T-helper 2 cell treated with Interferon-gamma antibody and Interleukin-4, amounts not matched to agents 5 μg/mL and 100 μg/mL, for 36 hours (primary cell): ENCODE measurements around the gene LAMB1.
"Not testable (repeated sequence)": the region's sequence is repeated elsewhere in the genome, so short reads cannot be mapped to it uniquely, and the experiment has no call there.

ENCODE experiments used
- DNase-seq: peaks from one replicate; pipeline ENCODE4 v3.0.0; 2021; ENCODE audit warnings: low spot score
- H3K27ac Mint-ChIP-seq: one replicate; pipeline ENCODE4 v1.8.0; 2021; ENCODE audit warnings: mild to moderate bottlenecking, mixed read lengths
- H3K27me3 Mint-ChIP-seq: one replicate; pipeline ENCODE4 v1.8.0; 2021; ENCODE audit warnings: low read depth, mixed read lengths
- H3K36me3 Mint-ChIP-seq: one replicate; pipeline ENCODE4 v1.8.0; 2021; ENCODE audit warnings: low read depth, mixed read lengths
- H3K4me1 Mint-ChIP-seq: one replicate; pipeline ENCODE4 v1.8.0; 2021; ENCODE audit warnings: low read depth, mixed read lengths
- H3K4me3 Mint-ChIP-seq: one replicate; pipeline ENCODE4 v1.8.0; 2022; ENCODE audit warnings: mild to moderate bottlenecking, moderate library complexity, mixed read lengths
- H3K9me3 Mint-ChIP-seq: one replicate; pipeline ENCODE4 v1.8.0; 2021; ENCODE audit warnings: mixed read lengths

Gene LAMB1

DNA sequence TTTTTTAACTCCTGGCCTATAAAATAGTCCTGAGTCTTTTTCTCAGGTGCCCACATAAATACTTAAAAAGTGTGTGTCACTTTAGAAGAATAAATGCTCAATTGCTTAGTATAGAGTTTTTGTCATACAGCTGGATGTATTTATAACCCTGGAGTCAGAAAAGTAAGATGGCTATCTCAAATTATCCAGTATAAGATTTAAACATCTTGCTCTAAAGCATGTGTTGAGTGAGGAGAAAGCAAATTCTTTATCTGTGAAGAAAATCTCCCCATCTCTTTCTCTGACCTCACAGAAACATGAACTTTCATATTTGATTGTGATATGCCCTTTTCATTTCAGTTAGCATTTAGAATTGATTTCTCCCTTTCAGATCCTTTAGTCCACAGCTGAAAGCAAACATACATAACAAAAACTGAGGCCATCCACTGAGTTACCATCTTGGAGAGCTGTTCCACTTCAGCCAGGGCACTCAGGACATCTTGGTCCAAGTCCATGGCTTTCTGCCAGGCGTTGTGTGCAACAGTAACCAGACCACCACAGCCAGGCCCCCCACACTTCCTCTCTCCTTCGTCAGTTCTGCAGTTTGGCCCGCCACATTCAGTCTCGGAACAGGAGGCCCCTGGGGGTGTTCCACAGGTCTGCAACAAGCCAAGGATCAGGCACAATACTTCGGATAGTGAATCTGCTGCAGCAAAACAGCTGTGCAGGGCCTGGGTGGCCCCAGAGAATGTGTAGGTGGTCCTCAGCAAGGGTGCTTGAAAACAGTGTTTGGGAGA, 71.0 kb downstream of the LAMB1 start:
- peaks cover 9% of the 10 kb centered on the region for H3K4me1 Mint-ChIP-seq
- H3K27me3 Mint-ChIP-seq, result no peaks in the 10 kb centered on the region
- H3K27ac Mint-ChIP-seq, result no peak overlapping the region
- H3K36me3 Mint-ChIP-seq, result peaks cover 12% of the 10 kb centered on the region
- no peaks in the 10 kb centered on the region for H3K9me3 Mint-ChIP-seq
- DNase-seq, result no peak
- no peak overlapping the region for H3K4me3 Mint-ChIP-seq

DNA sequence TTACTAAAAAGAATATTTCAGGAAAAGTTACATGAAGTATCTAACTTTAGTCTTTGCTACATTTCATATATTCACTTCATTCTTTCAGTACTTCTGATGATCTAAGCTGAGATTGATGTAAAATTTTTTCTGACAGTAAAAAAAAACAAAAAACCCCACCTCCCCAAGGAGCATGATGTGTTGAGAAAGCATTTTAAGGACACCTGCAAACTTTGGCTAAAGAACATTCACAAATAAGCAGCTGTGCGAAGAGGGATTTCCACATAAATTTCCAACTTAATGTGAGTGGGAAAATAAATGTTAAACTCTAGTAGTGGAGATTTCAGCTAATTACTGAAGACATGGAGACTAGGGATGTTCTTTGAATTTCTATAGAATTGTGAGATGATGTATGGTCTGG, 76.5 kb downstream of the LAMB1 start:
- H3K4me1 Mint-ChIP-seq, result peaks cover 26% of the 10 kb centered on the region
- no peak overlapping the region for H3K4me3 Mint-ChIP-seq
- DNase-seq, result no peak
- peaks cover 37% of the 10 kb centered on the region for H3K36me3 Mint-ChIP-seq
- no peaks in the 10 kb centered on the region for H3K9me3 Mint-ChIP-seq
- H3K27ac Mint-ChIP-seq, result no peak overlapping the region
- H3K27me3 Mint-ChIP-seq, result no peaks in the 10 kb centered on the region

DNA sequence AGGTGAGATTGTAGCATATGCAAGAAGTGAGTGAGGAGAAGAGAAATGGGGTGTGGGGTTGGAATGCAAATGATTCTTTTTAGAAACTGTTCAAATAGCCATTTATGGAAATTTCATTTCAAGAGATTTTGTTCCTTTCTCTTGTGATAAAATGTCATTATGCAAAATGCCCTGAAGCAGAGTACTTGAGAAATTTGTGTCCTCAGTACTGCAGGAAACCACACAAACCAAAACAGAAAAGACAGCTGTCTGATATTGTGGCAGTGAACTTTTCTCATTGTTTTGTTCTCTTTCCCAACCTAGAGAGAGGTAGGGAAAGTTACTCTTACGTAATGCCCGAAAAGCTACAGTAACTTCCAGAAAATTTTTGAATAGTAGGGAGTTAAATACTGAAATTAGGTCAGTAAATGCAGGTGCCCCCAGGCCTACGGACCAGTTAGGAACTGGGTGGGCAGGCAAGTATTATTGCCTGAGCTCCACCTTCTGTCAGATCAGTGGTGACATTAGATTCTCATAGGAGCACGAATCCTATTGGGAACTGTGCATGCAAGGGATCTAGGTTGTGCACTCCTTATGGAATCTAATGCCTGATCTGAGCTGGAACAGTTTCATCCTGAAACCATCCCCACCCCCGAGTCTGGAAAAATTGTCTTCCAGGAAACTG, 78.0 kb downstream of the LAMB1 start:
- H3K9me3 Mint-ChIP-seq, result no peaks in the 10 kb centered on the region
- no peak for DNase-seq
- H3K4me3 Mint-ChIP-seq, result peak overlapping the region; percentile 28
- H3K36me3 Mint-ChIP-seq, result peaks cover 52% of the 10 kb centered on the region
- peak overlapping the region; percentile 38 for H3K27ac Mint-ChIP-seq
- H3K4me1 Mint-ChIP-seq, result peaks cover 32% of the 10 kb centered on the region
- no peaks in the 10 kb centered on the region for H3K27me3 Mint-ChIP-seq

DNA sequence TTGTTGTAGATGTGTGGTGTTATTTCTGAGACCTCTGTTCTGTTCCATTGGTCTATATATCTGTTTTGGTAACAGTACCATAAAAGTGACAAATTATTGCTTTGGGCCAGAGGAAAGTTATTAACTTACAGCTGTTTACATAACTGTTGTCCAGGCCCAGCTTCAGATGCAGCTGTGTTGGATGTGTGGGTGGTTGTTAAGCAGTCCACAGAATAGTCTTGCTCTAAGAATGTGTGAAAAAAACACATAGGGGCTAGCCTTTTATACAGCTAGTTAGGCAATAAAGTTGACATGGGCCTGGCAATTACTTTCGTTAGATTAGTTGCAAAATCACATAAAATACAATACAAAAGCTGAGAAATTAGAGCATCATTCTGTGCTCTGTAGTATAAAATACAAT, 80.1 kb downstream of the LAMB1 start:
- Mint-ChIP-seq H3K4me1 (peaks cover 32% of the 10 kb centered on the region), H3K9me3 (no peaks in the 10 kb centered on the region), H3K27me3 (no peaks in the 10 kb centered on the region), H3K4me3 (no peak overlapping the region), H3K36me3 (peaks cover 65% of the 10 kb centered on the region), H3K27ac (no peak overlapping the region)
- no peak for DNase-seq

DNA sequence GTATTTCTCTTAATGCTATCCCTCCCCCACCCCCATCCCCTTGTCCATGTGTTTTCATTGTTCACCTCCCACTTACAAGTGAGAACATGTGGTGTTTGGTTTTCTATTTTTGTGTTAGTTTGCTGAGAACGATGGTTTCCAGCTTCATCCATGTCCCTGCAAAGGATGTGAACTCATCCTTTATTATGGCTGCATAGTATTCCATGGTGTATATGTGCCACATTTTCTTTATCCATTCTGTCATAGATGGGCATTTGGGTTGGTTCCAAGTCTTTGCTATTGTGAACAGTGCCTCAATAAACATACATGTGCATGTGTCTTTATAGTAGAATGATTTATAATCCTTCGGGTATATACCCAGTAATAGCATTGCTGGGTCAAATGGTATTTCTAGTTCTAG, 81.1 kb downstream of the LAMB1 start:
- DNase-seq, H3K4me3 Mint-ChIP-seq, H3K27ac Mint-ChIP-seq, H3K27me3 Mint-ChIP-seq, H3K9me3 Mint-ChIP-seq: not testable (repeated sequence)
- H3K4me1 Mint-ChIP-seq, result peaks cover 32% of the 10 kb centered on the region
- H3K36me3 Mint-ChIP-seq, result peaks cover 70% of the 10 kb centered on the region

DNA sequence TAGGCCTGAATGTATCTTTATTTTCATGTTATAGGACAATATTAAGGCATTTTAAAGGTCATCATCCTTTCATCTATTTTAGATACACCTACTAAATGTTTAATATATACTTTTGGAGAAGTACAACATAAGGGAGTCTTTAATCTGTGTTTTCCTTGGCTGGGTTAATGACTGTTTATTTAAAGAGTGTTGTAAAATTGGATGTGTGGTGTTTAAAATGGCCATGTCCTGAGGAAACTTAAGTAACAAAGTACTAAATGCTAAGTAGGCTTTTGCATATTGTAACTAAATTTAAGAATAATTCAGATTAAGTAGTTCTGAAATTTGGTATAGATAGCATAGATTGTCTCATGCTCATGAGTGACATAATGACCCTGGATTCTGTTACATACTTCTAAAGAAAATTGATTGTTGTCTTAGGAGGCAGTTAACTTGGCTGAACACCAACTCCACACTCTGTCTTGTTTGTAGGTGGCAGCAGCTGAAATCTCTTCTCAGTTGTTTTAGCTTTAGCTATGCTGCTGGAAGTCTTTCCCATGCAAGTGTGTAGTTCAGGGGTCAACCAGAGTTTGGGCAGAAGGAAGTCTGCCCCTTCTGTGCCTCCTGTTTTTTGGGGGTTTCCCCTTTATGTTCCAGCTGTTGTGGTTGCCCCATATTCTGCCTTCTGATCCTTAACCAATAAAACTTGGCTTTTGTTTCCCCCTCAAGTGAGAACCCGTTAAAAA, 82.8 kb downstream of the LAMB1 start:
- no peak for DNase-seq
- Mint-ChIP-seq H3K9me3 (no peaks in the 10 kb centered on the region), H3K27me3 (no peaks in the 10 kb centered on the region), H3K36me3 (peaks cover 68% of the 10 kb centered on the region), H3K27ac (no peak overlapping the region), H3K4me3 (no peak overlapping the region), H3K4me1 (peaks cover 27% of the 10 kb centered on the region)

DNA sequence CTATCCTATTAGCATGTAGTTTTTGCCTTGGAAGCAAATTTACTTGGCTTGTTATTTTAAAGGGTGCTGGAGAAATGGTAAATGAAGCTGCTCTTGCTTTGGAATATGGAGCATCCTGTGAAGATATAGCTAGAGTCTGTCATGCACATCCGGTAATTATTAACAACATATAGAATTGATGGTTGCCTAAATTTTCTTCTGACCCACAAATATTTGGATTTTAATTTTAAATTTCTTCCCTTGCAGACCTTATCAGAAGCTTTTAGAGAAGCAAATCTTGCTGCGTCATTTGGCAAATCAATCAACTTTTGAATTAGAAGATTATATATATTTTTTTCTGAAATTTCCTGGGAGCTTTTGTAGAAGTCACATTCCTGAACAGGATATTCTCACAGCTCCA, 84.0 kb downstream of the LAMB1 start:
- H3K9me3 Mint-ChIP-seq, result no peaks in the 10 kb centered on the region
- peaks cover 20% of the 10 kb centered on the region for H3K4me1 Mint-ChIP-seq
- no peak for DNase-seq
- peaks cover 71% of the 10 kb centered on the region for H3K36me3 Mint-ChIP-seq
- H3K27ac Mint-ChIP-seq, result no peak overlapping the region
- no peaks in the 10 kb centered on the region for H3K27me3 Mint-ChIP-seq
- no peak overlapping the region for H3K4me3 Mint-ChIP-seq

DNA sequence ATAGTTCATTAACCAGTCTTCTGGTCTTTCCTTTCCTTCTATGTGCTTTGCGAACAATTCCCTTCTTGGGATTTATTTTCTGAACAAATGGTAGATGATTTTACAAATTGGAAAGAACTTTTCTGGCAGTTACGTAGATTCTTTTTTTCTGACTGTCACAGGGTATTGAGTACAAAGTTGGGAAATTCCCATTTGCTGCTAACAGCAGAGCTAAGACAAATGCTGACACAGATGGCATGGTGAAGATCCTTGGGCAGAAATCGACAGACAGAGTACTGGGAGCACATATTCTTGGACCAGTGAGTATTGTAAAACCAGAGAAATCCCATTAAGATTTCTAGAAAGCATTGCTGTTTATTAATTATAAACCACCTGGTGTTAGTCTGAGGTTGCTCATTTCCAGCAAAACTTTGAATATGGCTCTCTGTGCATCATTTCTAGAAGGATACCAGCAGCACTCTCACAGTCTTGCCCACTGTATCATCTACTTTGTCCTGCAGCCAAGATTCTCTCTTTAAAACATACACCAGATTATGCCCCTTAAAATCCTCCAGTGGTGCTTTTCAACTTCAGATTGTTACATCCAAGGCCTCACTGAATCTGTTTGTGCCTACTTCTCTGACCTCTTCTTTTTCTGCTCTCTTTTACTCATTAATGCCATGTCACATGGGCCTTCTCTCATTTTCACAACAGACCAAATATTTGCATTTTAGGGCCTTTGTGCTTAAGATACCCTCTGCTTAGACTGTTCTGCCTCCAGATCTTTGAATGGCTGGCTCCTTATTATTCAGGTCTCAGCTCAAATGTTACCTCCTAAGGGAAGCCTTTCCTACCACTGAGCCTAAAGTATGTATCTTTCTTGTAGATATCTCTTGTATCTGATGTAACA, 85.0 kb downstream of the LAMB1 start:
- Mint-ChIP-seq H3K36me3 (peaks cover 73% of the 10 kb centered on the region), H3K9me3 (no peaks in the 10 kb centered on the region), H3K27me3 (no peaks in the 10 kb centered on the region), H3K4me1 (peaks cover 17% of the 10 kb centered on the region), H3K4me3 (no peak overlapping the region), H3K27ac (no peak overlapping the region)
- DNase-seq, result no peak

DNA sequence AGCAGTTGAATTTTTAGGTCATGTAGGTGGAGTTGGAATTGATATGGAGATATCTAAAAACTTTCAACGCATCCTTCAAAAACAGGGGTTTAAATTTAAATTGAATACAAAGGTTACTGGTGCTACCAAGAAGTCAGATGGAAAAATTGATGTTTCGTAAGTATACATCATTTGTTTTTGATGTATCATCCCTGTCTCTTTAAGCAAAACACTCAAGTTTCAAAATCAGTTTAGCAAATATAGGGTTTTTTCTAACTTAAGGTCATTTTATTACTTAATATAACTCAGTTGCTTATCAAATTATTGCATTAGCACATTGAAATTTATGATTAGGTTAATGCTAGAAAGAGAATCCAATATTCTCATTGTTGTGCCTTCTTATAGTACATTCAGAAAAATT, 87.4 kb downstream of the LAMB1 start:
- H3K27ac Mint-ChIP-seq, result no peak overlapping the region
- DNase-seq, result no peak
- H3K27me3 Mint-ChIP-seq, result no peaks in the 10 kb centered on the region
- no peak overlapping the region for H3K4me3 Mint-ChIP-seq
- H3K9me3 Mint-ChIP-seq, result peaks cover 4% of the 10 kb centered on the region
- peaks cover 72% of the 10 kb centered on the region for H3K36me3 Mint-ChIP-seq
- peaks cover 11% of the 10 kb centered on the region for H3K4me1 Mint-ChIP-seq

DNA sequence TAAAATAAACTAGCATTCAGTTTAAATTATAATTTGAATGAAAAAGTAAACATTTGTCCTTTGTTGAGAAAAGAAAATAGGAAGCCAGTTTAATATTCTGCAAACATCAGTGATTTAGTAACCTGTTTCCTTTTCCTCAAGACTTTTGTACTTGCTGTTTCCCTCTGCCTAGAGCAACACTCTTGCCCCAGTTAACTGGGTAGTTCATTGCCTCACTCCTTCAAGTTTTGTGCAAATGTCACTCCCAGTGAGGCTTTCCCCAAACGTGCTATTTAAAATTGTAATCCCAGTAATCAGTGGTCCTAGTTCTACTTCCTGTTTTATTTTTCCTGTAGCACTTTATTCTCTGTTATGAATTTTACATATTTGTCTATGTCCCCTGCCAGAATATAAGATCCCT, 88.1 kb downstream of the LAMB1 start:
- peaks cover 4% of the 10 kb centered on the region for H3K9me3 Mint-ChIP-seq

DNA sequence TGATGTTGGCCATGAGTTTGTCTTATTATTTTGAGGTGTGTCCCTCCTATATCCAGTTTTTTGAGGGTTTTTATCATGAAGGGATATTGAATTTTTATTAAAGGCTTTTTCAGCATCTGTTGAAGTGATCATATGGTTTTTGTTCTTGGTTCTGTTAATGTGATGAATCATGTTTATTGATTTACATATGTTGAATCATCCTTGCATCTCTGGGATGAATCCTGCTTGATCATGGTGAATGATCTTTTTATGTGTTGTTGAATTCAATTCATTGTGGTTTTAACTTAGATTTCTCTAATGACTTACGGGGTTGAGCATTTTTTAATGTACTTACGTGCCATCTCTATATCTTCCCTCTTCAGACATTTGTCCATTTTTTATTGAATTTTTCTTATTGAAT, 89.1 kb downstream of the LAMB1 start:
- H3K27ac Mint-ChIP-seq, result no peak overlapping the region
- H3K4me1 Mint-ChIP-seq, result peaks cover 8% of the 10 kb centered on the region
- peaks cover 74% of the 10 kb centered on the region for H3K36me3 Mint-ChIP-seq
- no peak overlapping the region for H3K4me3 Mint-ChIP-seq
- no peak for DNase-seq
- peaks cover 4% of the 10 kb centered on the region for H3K9me3 Mint-ChIP-seq
- no peaks in the 10 kb centered on the region for H3K27me3 Mint-ChIP-seq

More for the DNA sequence above, 88.1 kb downstream of the LAMB1 start:
- H3K36me3 Mint-ChIP-seq, result peaks cover 71% of the 10 kb centered on the region
- DNase-seq, result no peak
- H3K4me3 Mint-ChIP-seq, result no peak overlapping the region
- H3K27ac Mint-ChIP-seq, result no peak overlapping the region
- peaks cover 8% of the 10 kb centered on the region for H3K4me1 Mint-ChIP-seq
- H3K27me3 Mint-ChIP-seq, result no peaks in the 10 kb centered on the region

DNA sequence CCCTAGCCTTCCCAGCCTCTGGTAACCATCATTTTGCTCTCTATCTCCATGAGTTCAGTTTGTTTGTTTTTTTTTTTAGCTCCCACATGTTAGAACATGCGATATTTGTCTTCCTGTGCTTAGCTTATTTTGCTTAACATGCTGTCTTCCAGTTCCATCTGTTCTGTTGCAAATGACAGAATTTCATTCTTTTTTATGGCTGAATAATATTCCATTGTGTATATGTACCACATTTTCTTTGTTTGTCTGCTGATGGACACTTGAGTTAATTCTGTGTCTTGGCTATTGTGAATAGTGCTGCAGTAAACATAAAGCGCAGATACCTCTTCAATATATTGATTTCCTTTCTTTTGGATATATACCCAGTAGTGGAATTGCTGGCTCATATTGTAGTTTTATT, 91.0 kb downstream of the LAMB1 start:
- no peak overlapping the region for H3K4me3 Mint-ChIP-seq
- peaks cover 8% of the 10 kb centered on the region for H3K4me1 Mint-ChIP-seq
- no peaks in the 10 kb centered on the region for H3K27me3 Mint-ChIP-seq
- no peak for DNase-seq
- no peak overlapping the region for H3K27ac Mint-ChIP-seq
- H3K36me3 Mint-ChIP-seq, result peaks cover 65% of the 10 kb centered on the region
- H3K9me3 Mint-ChIP-seq, result peaks cover 4% of the 10 kb centered on the region

DNA sequence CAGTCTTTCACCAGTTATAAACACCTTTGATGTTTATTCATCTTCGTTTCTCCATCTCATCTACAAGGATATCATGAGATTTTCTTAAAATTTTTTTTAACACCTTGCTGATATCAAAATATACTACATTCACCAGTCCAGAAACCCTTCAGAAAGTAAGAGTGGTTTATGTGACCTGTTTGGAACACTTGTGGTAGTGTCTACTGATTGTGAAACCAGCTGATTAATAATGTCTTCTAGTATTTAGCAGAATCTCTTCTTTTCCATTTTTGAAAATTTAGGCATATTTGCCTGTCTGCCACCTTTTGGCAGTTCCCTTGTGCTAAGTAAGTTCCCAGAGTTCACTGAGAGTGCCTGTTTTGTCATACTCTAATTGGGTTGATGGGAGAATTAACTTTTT, 93.5 kb downstream of the LAMB1 start:
- DNase-seq, result no peak
- Mint-ChIP-seq H3K27me3 (no peaks in the 10 kb centered on the region), H3K4me3 (no peak overlapping the region), H3K9me3 (peaks cover 4% of the 10 kb centered on the region), H3K4me1 (peaks cover 6% of the 10 kb centered on the region), H3K27ac (no peak overlapping the region), H3K36me3 (peaks cover 71% of the 10 kb centered on the region)
